Activated CD8-positive, alpha-beta memory T cell treated with anti-CD3 and anti-CD28 coated beads, Interleukin-2, amount 10 ng/mL, durations not matched to agents 7 days and 5 days (primary cell): ENCODE measurements around the gene CTXN2. TPM values are rescaled to one million over a fixed set of nuclear protein-coding genes. Genes with fewer than 3 reads are reported as not detected.

Experiments used
- ATAC-seq: fragments of 150-1000 bp; cut with Tn5 transposase; one replicate; pipeline ENCODE4 v1.10.0; 2021; ENCODE audit warnings: moderate library complexity
- CTCF ChIA-PET: fragments of 350-600 bp; sonication (Branson Sonifier 250); formaldehyde crosslinking; loops from one replicate; lab custom pipeline; 2021; ENCODE audit warnings: antibody characterized with exemption; lab: Charles Lee
- DNase-seq: peaks from one replicate; pipeline ENCODE4 v3.0.0-alpha.2; 2020
- H3K27ac Mint-ChIP-seq: one replicate; pipeline ENCODE4 v1.8.0; 2021; ENCODE audit warnings: mild to moderate bottlenecking, mixed read lengths
- H3K27me3 Mint-ChIP-seq: one replicate; pipeline ENCODE4 v1.8.0; 2021; ENCODE audit warnings: mixed read lengths
- H3K36me3 Mint-ChIP-seq: one replicate; pipeline ENCODE4 v1.8.0; 2021; ENCODE audit warnings: mild to moderate bottlenecking, mixed read lengths
- H3K4me1 Mint-ChIP-seq: one replicate; pipeline ENCODE4 v1.8.0; 2021; ENCODE audit warnings: mixed read lengths
- H3K4me3 Mint-ChIP-seq: one replicate; pipeline ENCODE4 v1.8.0; 2021; ENCODE audit warnings: mild to moderate bottlenecking, moderate library complexity, mixed read lengths
- H3K9me3 Mint-ChIP-seq: one replicate; pipeline ENCODE4 v1.8.0; 2022; ENCODE audit warnings: low read depth, mixed read lengths
- total RNA-seq, 2 experiments: library from RNA; stranded (reverse); gene quantifications; one replicate each; pipeline ENCODE4 v1.2.3, GENCODE V29; 2021

Gene CTXN2
- total RNA-seq, 2 experiments from 2014 or later: not detected

DNA sequence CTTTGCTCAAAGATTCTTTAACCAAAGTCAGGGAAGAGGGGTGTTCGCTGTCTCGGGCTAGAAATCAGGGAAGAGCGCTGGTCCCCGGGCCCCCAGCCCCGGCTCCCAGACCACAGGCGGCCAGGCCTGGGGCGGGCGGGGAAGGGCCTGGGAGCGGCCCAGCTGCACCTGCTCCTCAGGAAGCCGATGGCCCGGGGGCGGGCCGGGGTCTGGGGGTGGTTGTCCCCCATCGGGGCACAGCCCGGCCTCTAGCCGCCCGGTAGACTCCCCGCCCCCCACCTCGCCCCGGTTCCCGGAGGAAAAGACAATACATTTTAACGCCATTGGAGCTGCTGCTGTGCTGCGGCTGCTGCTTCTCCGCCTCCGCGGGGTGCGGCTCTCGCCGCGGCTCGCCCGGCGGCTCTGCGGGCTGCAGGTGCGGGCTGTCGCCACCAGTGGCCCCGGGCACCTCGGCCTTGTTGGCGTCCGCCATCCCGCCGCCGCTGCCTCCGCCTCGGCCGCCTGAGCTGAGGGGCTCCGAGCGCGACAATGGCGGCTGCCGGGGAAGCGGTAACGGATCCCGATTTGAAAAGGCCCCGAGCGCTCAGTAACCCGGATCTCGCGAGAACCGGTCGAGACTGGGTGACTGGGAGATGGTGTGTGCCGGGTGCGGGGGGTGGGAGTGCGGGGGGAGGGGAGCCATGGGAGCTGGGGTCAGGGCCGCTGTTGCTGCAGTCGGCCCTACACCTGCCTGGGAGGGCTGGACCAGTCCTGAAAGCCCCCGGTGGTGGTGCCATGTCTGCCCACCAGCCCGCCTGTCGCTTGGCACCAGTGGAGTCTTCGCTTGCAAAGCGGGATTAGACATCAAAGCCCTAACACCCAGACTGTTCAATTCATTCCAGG lies 13.5 kb upstream of the CTXN2 start, which contains the start of gene MYEF2:
TSS of gene MYEF2 (minus strand) at position 530 of the 882 bp plus-strand sequence. CDS start at position 472, 58 bp downstream.
- CTCF ChIA-PET: interaction anchor here (0.6 kb wide), 1 partner anchor 22 kb away, joined by 3 read pairs; no protein-coding TSS in a partner anchor
- H3K27ac Mint-ChIP-seq: peak within 1 kb of the TSS; percentile 89
- H3K36me3 Mint-ChIP-seq: peaks cover 11% of the 10 kb centered on the region

GRCh38 chr15:48178648-48178931 lies 12.9 kb upstream of the CTXN2 start:
- H3K36me3 Mint-ChIP-seq: peaks cover 11% of the 10 kb centered on the region
- ATAC-seq (no peak), DNase-seq (no peak)
- H3K27ac Mint-ChIP-seq: no peak overlapping the region
- H3K4me3 Mint-ChIP-seq: peak overlapping the region; percentile 51
- peaks cover 36% of the 10 kb centered on the region for H3K27me3 Mint-ChIP-seq
- H3K9me3 Mint-ChIP-seq: no peaks in the 10 kb centered on the region
- peaks cover 15% of the 10 kb centered on the region for H3K4me1 Mint-ChIP-seq
- CTCF ChIA-PET: no interaction called here

More for the DNA sequence above, 13.5 kb upstream of the CTXN2 start, which contains the start of gene MYEF2:
- Mint-ChIP-seq H3K9me3 (peaks cover 3% of the 10 kb centered on the region), H3K4me1 (peaks cover 15% of the 10 kb centered on the region), H3K27me3 (peaks cover 34% of the 10 kb centered on the region), H3K4me3 (peak within 1 kb of the TSS; percentile 80)
- DNase-seq (peak; percentile 85), ATAC-seq (peak; percentile 90)

DNA sequence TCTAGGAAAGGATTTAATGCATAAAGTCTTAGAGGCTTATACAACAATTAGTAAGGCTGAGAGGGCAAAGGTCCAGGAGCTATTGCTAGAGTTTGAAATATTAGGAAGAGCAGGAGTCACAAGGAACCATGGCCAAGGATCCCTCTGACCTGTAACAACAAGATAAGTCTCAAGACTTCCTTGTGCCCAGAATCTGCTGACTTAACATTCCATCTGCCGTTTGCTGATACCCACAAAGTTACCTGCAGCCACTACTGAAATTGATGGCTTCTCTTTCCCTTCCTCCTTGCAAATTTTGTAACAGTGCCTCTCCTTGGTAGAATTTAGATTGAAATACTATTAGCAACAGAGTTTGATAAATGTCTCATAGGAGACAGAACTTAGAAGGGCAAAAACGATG lies 8.7 kb upstream of the CTXN2 start:
- Mint-ChIP-seq H3K4me3 (no peak overlapping the region), H3K36me3 (no peaks in the 10 kb centered on the region), H3K27me3 (peaks cover 46% of the 10 kb centered on the region), H3K27ac (no peak overlapping the region), H3K4me1 (no peaks in the 10 kb centered on the region), H3K9me3 (no peaks in the 10 kb centered on the region)
- DNase-seq (no peak), ATAC-seq (no peak)
- CTCF ChIA-PET: no interaction called here

DNA sequence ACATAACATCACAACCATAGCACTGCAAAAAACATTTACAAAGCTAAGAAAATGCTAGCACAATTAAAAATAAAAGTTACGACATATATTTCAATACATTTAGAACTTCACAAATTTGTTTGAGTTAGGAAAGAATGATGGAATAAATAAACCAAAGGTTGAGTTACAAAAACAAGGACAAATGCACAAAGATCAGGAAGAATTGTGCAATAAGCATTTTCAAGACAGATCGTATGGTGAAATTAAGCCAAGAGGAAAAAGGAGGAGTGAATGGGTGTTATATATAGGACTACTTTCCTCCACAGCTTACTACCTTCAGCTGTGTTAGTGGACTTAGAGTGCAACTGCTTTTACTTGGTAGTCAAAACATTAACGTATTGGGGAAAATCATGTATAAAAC lies 5.9 kb upstream of the CTXN2 start:
- H3K27ac Mint-ChIP-seq: no peak overlapping the region
- ATAC-seq (no peak), DNase-seq (no peak)
- H3K36me3 Mint-ChIP-seq: no peaks in the 10 kb centered on the region
- peaks cover 40% of the 10 kb centered on the region for H3K27me3 Mint-ChIP-seq
- CTCF ChIA-PET: no interaction called here
- no peaks in the 10 kb centered on the region for H3K9me3 Mint-ChIP-seq
- no peaks in the 10 kb centered on the region for H3K4me1 Mint-ChIP-seq
- H3K4me3 Mint-ChIP-seq: no peak overlapping the region

DNA sequence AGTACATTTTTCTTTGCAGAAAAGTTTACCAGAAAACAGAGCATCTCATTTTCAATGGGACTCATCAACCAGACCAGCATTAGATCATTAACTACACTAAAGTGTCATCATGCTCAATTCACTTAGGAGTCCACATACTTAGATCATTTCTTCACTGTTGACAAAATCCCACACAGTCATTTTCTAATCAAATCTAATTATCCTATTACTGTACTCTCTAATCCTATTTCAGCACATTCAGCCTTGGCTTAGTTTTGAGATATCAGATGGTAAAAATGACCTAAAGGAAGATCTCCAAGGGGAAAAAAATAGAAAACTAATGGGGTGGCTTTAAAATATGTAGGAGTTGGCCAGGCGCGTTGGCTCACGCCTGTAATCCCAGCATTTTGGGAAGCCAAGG lies 5.2 kb upstream of the CTXN2 start:
- ATAC-seq (no peak), DNase-seq (no peak)
- Mint-ChIP-seq H3K4me3 (no peak overlapping the region), H3K9me3 (no peaks in the 10 kb centered on the region), H3K27ac (no peak overlapping the region), H3K36me3 (no peaks in the 10 kb centered on the region), H3K27me3 (peaks cover 44% of the 10 kb centered on the region), H3K4me1 (peaks cover 3% of the 10 kb centered on the region)
- CTCF ChIA-PET: no interaction called here

GRCh38 chr15:48190932-48191573 lies 412 bp upstream of the CTXN2 start:
- CTCF ChIA-PET: no interaction called here
- DNase-seq (peak; percentile 55), ATAC-seq (no peak)
- H3K27ac Mint-ChIP-seq: no peak overlapping the region
- no peaks in the 10 kb centered on the region for H3K36me3 Mint-ChIP-seq
- peaks cover 38% of the 10 kb centered on the region for H3K27me3 Mint-ChIP-seq
- H3K4me1 Mint-ChIP-seq: peaks cover 4% of the 10 kb centered on the region
- no peaks in the 10 kb centered on the region for H3K9me3 Mint-ChIP-seq
- H3K4me3 Mint-ChIP-seq: no peak overlapping the region

DNA sequence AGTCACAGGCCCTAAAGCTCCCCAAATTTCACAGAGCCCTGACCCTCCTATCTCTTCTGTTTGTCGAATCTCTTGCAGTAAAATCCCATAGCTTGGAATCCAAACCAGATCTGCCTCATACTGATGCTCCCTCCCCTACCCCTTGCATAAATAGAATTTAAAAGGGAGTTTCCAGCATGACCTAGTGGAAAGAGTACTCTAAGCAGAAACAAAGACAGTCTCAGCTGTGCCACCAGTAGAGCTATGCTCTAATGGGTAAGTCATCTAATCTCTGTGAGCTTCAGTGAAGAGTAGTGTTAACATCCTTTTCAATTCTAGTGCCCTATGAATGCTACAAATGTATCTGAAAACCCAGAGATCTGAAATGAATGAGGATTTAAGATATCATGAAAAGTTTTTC lies 10.6 kb downstream of the CTXN2 start:
- peaks cover 27% of the 10 kb centered on the region for H3K27me3 Mint-ChIP-seq
- H3K9me3 Mint-ChIP-seq: no peaks in the 10 kb centered on the region
- CTCF ChIA-PET: no interaction called here
- H3K27ac Mint-ChIP-seq: no peak overlapping the region
- H3K4me3 Mint-ChIP-seq: no peak overlapping the region
- no peaks in the 10 kb centered on the region for H3K4me1 Mint-ChIP-seq
- no peak for DNase-seq
- H3K36me3 Mint-ChIP-seq: no peaks in the 10 kb centered on the region
- no peak for ATAC-seq

DNA sequence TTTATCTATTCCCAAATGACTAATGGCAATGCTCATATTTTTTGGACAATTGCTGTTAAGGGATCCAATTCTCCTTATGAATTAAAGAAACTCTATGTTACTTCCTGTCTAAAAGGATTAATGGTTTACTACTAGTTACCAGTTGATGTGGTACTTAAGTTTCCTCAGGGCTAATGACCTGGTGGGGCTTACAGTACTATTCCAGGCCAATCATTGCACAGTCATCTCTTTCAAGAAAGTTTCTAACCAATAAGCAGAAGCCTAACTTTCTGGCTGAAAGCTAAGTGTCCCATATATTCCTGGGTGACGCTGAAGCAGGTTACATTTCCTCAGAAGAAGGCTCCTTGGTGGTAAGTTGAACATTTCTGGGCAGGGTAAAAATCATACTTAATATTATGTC lies 14.5 kb downstream of the CTXN2 start, which contains the start of gene SLC12A1:
TSS of gene SLC12A1 (plus strand) at position 322 of the 400 bp plus-strand sequence. CDS start 1,418 bp downstream, outside the sequence.
- no peak within 1 kb of the TSS for H3K4me3 Mint-ChIP-seq
- no peaks in the 10 kb centered on the region for H3K36me3 Mint-ChIP-seq
- no peaks in the 10 kb centered on the region for H3K4me1 Mint-ChIP-seq
- H3K27ac Mint-ChIP-seq: no peak within 1 kb of the TSS
- no peaks in the 10 kb centered on the region for H3K9me3 Mint-ChIP-seq
- no peak for DNase-seq
- ATAC-seq: no peak
- peaks cover 26% of the 10 kb centered on the region for H3K27me3 Mint-ChIP-seq
- CTCF ChIA-PET: no interaction called here

- CTCF ChIA-PET: no interaction called here
- Mint-ChIP-seq H3K27me3 (peaks cover 34% of the 10 kb centered on the region), H3K36me3 (no peaks in the 10 kb centered on the region), H3K9me3 (no peaks in the 10 kb centered on the region), H3K4me1 (no peaks in the 10 kb centered on the region), H3K4me3 (no peak overlapping the region), H3K27ac (no peak overlapping the region)
- DNase-seq (no peak), ATAC-seq (no peak)
Observed at GRCh38 chr15:48221261-48221660, 29.8 kb downstream of the CTXN2 start.

DNA sequence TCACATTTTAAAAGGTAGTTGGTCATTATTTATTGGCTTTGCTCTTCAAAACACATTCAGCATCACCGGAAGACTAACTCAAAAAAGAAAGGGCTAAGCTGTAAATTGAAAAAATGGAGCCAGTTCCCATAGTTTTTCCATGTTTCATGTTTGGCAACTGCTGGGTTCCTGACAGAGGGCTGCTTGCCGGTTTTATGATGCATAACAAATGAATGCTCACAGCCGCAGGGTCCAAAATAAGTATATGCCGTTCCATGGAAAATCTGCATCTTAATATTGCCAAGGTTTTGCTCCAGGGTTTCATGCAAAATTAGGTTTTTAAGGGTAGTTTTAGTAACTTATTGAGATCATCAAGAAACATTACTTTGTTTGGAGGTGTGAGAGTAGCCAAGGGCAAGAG lies 30.4 kb downstream of the CTXN2 start:
- Mint-ChIP-seq H3K27me3 (peaks cover 34% of the 10 kb centered on the region), H3K4me3 (no peak overlapping the region), H3K4me1 (no peaks in the 10 kb centered on the region), H3K27ac (no peak overlapping the region), H3K36me3 (no peaks in the 10 kb centered on the region), H3K9me3 (no peaks in the 10 kb centered on the region)
- no peak for ATAC-seq
- no peak for DNase-seq
- CTCF ChIA-PET: no interaction called here

DNA sequence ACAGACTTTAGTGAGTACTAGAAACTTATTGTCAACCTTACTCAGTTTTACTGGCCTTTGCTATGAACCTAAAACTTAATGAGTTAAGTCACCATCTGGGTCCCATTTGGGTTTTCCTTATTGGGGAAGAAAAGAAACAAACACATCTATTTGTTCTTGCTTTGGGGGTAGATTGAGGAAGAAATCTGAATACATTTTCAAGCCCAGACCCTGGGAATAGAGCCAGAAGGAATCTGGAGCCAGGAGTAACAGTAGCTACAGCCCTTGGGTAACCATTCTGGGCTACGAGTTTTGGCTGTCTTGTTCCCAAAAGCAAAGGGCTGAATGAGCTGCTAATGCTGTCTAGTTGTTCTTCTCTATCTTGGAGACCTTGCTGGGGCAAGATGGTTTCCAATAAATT lies 31.2 kb downstream of the CTXN2 start:
- ATAC-seq (no peak), DNase-seq (no peak)
- H3K4me1 Mint-ChIP-seq: no peaks in the 10 kb centered on the region
- H3K27ac Mint-ChIP-seq: no peak overlapping the region
- no peak overlapping the region for H3K4me3 Mint-ChIP-seq
- H3K27me3 Mint-ChIP-seq: peaks cover 34% of the 10 kb centered on the region
- CTCF ChIA-PET: no interaction called here
- H3K9me3 Mint-ChIP-seq: no peaks in the 10 kb centered on the region
- no peaks in the 10 kb centered on the region for H3K36me3 Mint-ChIP-seq

- peaks cover 28% of the 10 kb centered on the region for H3K27me3 Mint-ChIP-seq
- no peaks in the 10 kb centered on the region for H3K4me1 Mint-ChIP-seq
- no peak overlapping the region for H3K27ac Mint-ChIP-seq
- DNase-seq (no peak), ATAC-seq (no peak)
- H3K36me3 Mint-ChIP-seq: no peaks in the 10 kb centered on the region
- H3K4me3 Mint-ChIP-seq: no peak overlapping the region
- CTCF ChIA-PET: no interaction called here
- no peaks in the 10 kb centered on the region for H3K9me3 Mint-ChIP-seq
Observed at GRCh38 chr15:48225771-48226170, 34.3 kb downstream of the CTXN2 start.

- DNase-seq (no peak), ATAC-seq (no peak)
- no peak overlapping the region for H3K27ac Mint-ChIP-seq
- H3K27me3 Mint-ChIP-seq: peaks cover 9% of the 10 kb centered on the region
- CTCF ChIA-PET: no interaction called here
- H3K36me3 Mint-ChIP-seq: no peaks in the 10 kb centered on the region
- H3K4me1 Mint-ChIP-seq: no peaks in the 10 kb centered on the region
- H3K9me3 Mint-ChIP-seq: no peaks in the 10 kb centered on the region
- H3K4me3 Mint-ChIP-seq: no peak overlapping the region
Observed at GRCh38 chr15:48230498-48230897, 39.0 kb downstream of the CTXN2 start.

GRCh38 chr15:48233246-48233645 lies 41.8 kb downstream of the CTXN2 start:
- Mint-ChIP-seq H3K4me1 (no peaks in the 10 kb centered on the region), H3K27ac (no peak overlapping the region), H3K4me3 (no peak overlapping the region), H3K9me3 (no peaks in the 10 kb centered on the region), H3K27me3 (peaks cover 11% of the 10 kb centered on the region), H3K36me3 (no peaks in the 10 kb centered on the region)
- DNase-seq (no peak), ATAC-seq (no peak)
- CTCF ChIA-PET: no interaction called here
